MM.1S (cell line): Measurements from ENCODE around the gene ZNHIT1.

Experiments
- DNase-seq: peaks from one replicate; pipeline ENCODE4 v3.0.0-alpha.2; 2015
- H2AFZ ChIP-seq: fragments of 300-600 bp; sonication (generic); 2 replicates; pipeline ENCODE4 v1.6.0; 2016; ENCODE audit warnings: antibody characterized with exemption, low read length
- H3F3A ChIP-seq: fragments of 300-600 bp; sonication (generic); 2 replicates; pipeline ENCODE4 v1.6.1; 2016; ENCODE audit warnings: mild to moderate bottlenecking, antibody characterized with exemption, low read length, moderate library complexity, mixed read lengths; ENCODE audit not compliant: insufficient read depth
- H3K27ac ChIP-seq: fragments of 300-600 bp; sonication (generic); 2 replicates; pipeline ENCODE4 v1.5.1; 2016; ENCODE audit warnings: mild to moderate bottlenecking, low read length
- H3K27me3 ChIP-seq: fragments of 300-600 bp; sonication (generic); replicated peaks from 2 replicates; pipeline ENCODE4 v1.6.0; 2016; ENCODE audit warnings: low read length; ENCODE audit not compliant: insufficient read depth
- H3K36me3 ChIP-seq: fragments of 300-600 bp; sonication (generic); replicated peaks from 2 replicates; pipeline ENCODE4 v1.6.1; 2016; ENCODE audit warnings: mild to moderate bottlenecking, low read length, mixed read lengths; ENCODE audit not compliant: insufficient read depth
- H3K4me1 ChIP-seq: fragments of 300-600 bp; sonication (generic); 2 replicates; pipeline ENCODE4 v1.6.1; 2016; ENCODE audit warnings: low read length, mixed read lengths
- H3K4me2 ChIP-seq: fragments of 300-600 bp; sonication (generic); 2 replicates; pipeline ENCODE4 v1.6.0; 2016; ENCODE audit warnings: low read depth, low read length
- H3K4me3 ChIP-seq: fragments of 300-600 bp; sonication (generic); 2 replicates; pipeline ENCODE4 v1.5.1; 2016; ENCODE audit warnings: low read length, mixed read lengths
- H3K79me2 ChIP-seq: fragments of 300-600 bp; sonication (generic); 2 replicates; pipeline ENCODE4 v1.6.1; 2016; ENCODE audit warnings: mixed run types, low read length, mixed read lengths
- H3K9ac ChIP-seq: fragments of 300-600 bp; sonication (generic); 2 replicates; pipeline ENCODE4 v1.6.1; 2016; ENCODE audit warnings: low read length, mixed read lengths
- H3K9me2 ChIP-seq: fragments of 300-600 bp; sonication (generic); replicated peaks from 2 replicates; pipeline ENCODE4 v1.6.1; 2016; ENCODE audit warnings: mild to moderate bottlenecking, low read length, mixed read lengths; ENCODE audit not compliant: insufficient read depth
- H3K9me3 ChIP-seq: fragments of 300-600 bp; sonication (generic); replicated peaks from 2 replicates; pipeline ENCODE4 v1.6.1; 2016; ENCODE audit warnings: mild to moderate bottlenecking, low read length, mixed read lengths; ENCODE audit not compliant: insufficient read depth
- H4K20me1 ChIP-seq: fragments of 300-600 bp; sonication (generic); 2 replicates; pipeline ENCODE4 v1.6.1; 2016; ENCODE audit warnings: mild to moderate bottlenecking, low read length, moderate library complexity, mixed read lengths; ENCODE audit not compliant: insufficient read depth
- EZH2 ChIP-seq: fragments of 300-600 bp; sonication (generic); optimal IDR thresholded peaks from 2 replicates; pipeline ENCODE3; 2017; ENCODE audit warnings: low read depth, mild to moderate bottlenecking, antibody characterized with exemption, low read length, mixed read lengths
- EZH2phosphoT487 ChIP-seq: fragments of 300-600 bp; sonication (generic); IDR thresholded peaks from 2 replicates; pipeline ENCODE4 v1.6.1; 2018; ENCODE audit warnings: antibody characterized with exemption, low read length
- TF ChIP-seq, protein P1 (sequence below): fragments of 300-600 bp; sonication (generic); IDR thresholded peaks from 2 replicates; pipeline ENCODE4 v1.5.1; 2016; ENCODE audit warnings: antibody characterized with exemption, low read length, mixed read lengths

ZNHIT1 gene

GRCh38 chr7:101217388-101218235, at the start of gene ZNHIT1, which contains the start of gene PLOD3:
Gene ZNHIT1 (plus strand): TSS chr7:101218165. CDS start chr7:101218196, 31 bp downstream.
Gene PLOD3 (minus strand): TSS chr7:101217581. CDS start chr7:101217274, 307 bp downstream.
- Histone ChIP-seq H3K4me3 (peak within 1 kb of the TSS; percentile 84), H2AFZ (peak within 1 kb of the TSS; percentile 75), H3K9me2 (no peaks in the 10 kb centered on the region), H3K27me3 (no peaks in the 10 kb centered on the region), H3K36me3 (no peaks in the 10 kb centered on the region), H3K9ac (peak within 1 kb of the TSS; percentile 71), H3F3A (peaks cover 3% of the 10 kb centered on the region; the same call in 1 of the 2 replicates), H3K27ac (peak within 1 kb of the TSS; percentile 72), H3K79me2 (peaks cover 44% of the 10 kb centered on the region), H4K20me1 (no peaks in the 10 kb centered on the region), H3K4me1 (0 out of 2 replicates have a peak, but pooled peaks cover 6% of the 10 kb centered on the region), H3K9me3 (no peaks in the 10 kb centered on the region), H3K4me2 (peak within 1 kb of the TSS; percentile 80)
- TF ChIP-seq EZH2, result no peak
- TF ChIP-seq EZH2phosphoT487, result no peak
- TF ChIP-seq, protein P1, sequence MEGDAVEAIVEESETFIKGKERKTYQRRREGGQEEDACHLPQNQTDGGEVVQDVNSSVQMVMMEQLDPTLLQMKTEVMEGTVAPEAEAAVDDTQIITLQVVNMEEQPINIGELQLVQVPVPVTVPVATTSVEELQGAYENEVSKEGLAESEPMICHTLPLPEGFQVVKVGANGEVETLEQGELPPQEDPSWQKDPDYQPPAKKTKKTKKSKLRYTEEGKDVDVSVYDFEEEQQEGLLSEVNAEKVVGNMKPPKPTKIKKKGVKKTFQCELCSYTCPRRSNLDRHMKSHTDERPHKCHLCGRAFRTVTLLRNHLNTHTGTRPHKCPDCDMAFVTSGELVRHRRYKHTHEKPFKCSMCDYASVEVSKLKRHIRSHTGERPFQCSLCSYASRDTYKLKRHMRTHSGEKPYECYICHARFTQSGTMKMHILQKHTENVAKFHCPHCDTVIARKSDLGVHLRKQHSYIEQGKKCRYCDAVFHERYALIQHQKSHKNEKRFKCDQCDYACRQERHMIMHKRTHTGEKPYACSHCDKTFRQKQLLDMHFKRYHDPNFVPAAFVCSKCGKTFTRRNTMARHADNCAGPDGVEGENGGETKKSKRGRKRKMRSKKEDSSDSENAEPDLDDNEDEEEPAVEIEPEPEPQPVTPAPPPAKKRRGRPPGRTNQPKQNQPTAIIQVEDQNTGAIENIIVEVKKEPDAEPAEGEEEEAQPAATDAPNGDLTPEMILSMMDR, result no peak
- DNase-seq, result peak; percentile 99

- Histone ChIP-seq H2AFZ (no peak overlapping the region), H3K9ac (no peak overlapping the region), H3F3A (no peaks in the 10 kb centered on the region), H3K27me3 (peaks cover 88% of the 10 kb centered on the region), H3K27ac (no peak overlapping the region), H3K79me2 (no peaks in the 10 kb centered on the region), H3K4me2 (no peak overlapping the region), H3K36me3 (no peaks in the 10 kb centered on the region), H3K4me1 (peaks cover 7% of the 10 kb centered on the region; the same call in 1 of the 2 replicates), H3K9me3 (no peaks in the 10 kb centered on the region), H3K4me3 (no peak overlapping the region), H4K20me1 (no peaks in the 10 kb centered on the region), H3K9me2 (no peaks in the 10 kb centered on the region)
- no peak for DNase-seq
- TF ChIP-seq, protein P1, result no peak
- TF ChIP-seq EZH2phosphoT487 (no peak), EZH2 (no peak)
Measured at GRCh38 chr7:101168412-101169049, 49.4 kb upstream of the ZNHIT1 start.

- H2AFZ ChIP-seq, result no peak overlapping the region
- TF ChIP-seq, protein P1, result no peak
- TF ChIP-seq EZH2 (no peak), EZH2phosphoT487 (no peak)
- no peak for DNase-seq
- no peaks in the 10 kb centered on the region for H3F3A ChIP-seq
- no peaks in the 10 kb centered on the region for H3K36me3 ChIP-seq
- H3K79me2 ChIP-seq, result no peaks in the 10 kb centered on the region
- no peak overlapping the region for H3K27ac ChIP-seq
- peaks cover 89% of the 10 kb centered on the region for H3K27me3 ChIP-seq
- peaks cover 7% of the 10 kb centered on the region; the same call in 1 of the 2 replicates for H3K4me1 ChIP-seq
- H4K20me1 ChIP-seq, result no peaks in the 10 kb centered on the region
- H3K9ac ChIP-seq, result no peak overlapping the region
- H3K9me3 ChIP-seq, result no peaks in the 10 kb centered on the region
- no peaks in the 10 kb centered on the region for H3K9me2 ChIP-seq
- peak overlapping the region; percentile 51; the same call in 1 of the 2 replicates for H3K4me2 ChIP-seq
- no peak overlapping the region; the same call in 1 of the 2 replicates for H3K4me3 ChIP-seq
Measured at GRCh38 chr7:101169110-101169837, 48.7 kb upstream of the ZNHIT1 start.
